Breast epithelium (tissue), 3 donors: ENCODE results near the gene RANBP17.

ENCODE experiments used
- POLR2A ChIP-seq: fragments of 450-650 bp; IDR thresholded peaks from one replicate; pipeline ENCODE4 v1.6.1; 2016; ENCODE audit warnings: antibody characterized with exemption, mild to moderate bottlenecking, moderate library complexity
- POLR2AphosphoS5 ChIP-seq, 3 donors: sonication (generic); formaldehyde crosslinking; IDR thresholded peaks; one replicate each; pipeline ENCODE4 v1.6.1; 2017; ENCODE audit warnings: antibody characterized with exemption in 3 of 3
- TF ChIP-seq, protein P1 (sequence below), 3 donors: fragments of 450-650 bp; IDR thresholded peaks; one replicate each; pipeline ENCODE4 v1.5.1; 2016 to 2017; ENCODE audit warnings: antibody characterized with exemption in 3 of 3, mild to moderate bottlenecking in 3 of 3, moderate library complexity in 3 of 3

DNA sequence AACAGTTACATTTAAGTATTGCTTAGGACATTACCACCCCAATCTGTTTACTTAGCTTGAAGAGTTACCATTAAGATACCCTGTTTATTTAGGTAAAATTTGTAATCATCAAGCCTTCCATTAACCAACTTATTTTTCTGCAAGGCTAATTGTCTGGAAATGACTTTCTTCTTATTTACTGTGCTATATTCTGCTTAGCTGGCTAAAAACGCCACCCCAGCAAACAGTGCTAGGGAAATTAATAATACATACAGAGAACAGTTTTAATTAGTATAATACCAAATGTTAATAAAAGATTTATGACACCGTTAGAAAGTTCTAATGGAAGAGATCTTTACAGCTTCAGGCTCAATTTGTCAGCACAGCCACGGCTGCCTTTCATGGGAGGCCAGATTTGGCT is 461.2 kb downstream of the RANBP17 start:
- TF ChIP-seq, protein P1, sequence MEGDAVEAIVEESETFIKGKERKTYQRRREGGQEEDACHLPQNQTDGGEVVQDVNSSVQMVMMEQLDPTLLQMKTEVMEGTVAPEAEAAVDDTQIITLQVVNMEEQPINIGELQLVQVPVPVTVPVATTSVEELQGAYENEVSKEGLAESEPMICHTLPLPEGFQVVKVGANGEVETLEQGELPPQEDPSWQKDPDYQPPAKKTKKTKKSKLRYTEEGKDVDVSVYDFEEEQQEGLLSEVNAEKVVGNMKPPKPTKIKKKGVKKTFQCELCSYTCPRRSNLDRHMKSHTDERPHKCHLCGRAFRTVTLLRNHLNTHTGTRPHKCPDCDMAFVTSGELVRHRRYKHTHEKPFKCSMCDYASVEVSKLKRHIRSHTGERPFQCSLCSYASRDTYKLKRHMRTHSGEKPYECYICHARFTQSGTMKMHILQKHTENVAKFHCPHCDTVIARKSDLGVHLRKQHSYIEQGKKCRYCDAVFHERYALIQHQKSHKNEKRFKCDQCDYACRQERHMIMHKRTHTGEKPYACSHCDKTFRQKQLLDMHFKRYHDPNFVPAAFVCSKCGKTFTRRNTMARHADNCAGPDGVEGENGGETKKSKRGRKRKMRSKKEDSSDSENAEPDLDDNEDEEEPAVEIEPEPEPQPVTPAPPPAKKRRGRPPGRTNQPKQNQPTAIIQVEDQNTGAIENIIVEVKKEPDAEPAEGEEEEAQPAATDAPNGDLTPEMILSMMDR (IDR thresholded peaks at IDR 0.05) = no peak
- TF ChIP-seq POLR2A = no peak
- no peak for TF ChIP-seq POLR2AphosphoS5 (IDR thresholded peaks at IDR 0.05)
